Loucy (cell line): ENCODE results near the gene SCT.

Experiments used
- CTCF ChIP-seq: fragments of 200-600 bp; sonication (generic); conservative IDR thresholded peaks from 2 replicates; pipeline ENCODE4 v1.5.1; 2014; ENCODE audit warnings: mild to moderate bottlenecking, antibody characterized with exemption, low read length
- EZH2phosphoT487 ChIP-seq: fragments of 200-600 bp; IDR thresholded peaks from 2 replicates; pipeline ENCODE4 v1.6.1; 2018; ENCODE audit warnings: antibody characterized with exemption, mild to moderate bottlenecking, moderate library complexity, borderline replicate concordance

GRCh38 chr11:640021-640706 lies 13.2 kb upstream of the SCT start:
- TF ChIP-seq EZH2phosphoT487 (no peak), CTCF (no peak)
